ENCODE measurements around the gene ETV6. TPM values are rescaled to one million over a fixed set of nuclear protein-coding genes. Genes with fewer than 3 reads are reported as not detected.

ETV6 gene
- total and polyA plus RNA-seq, 2 of the 8 experiments (the other 6 are each of a cell fraction or from before 2014, with no cell fraction given), result 5.5 to 23.9 TPM

DNA sequence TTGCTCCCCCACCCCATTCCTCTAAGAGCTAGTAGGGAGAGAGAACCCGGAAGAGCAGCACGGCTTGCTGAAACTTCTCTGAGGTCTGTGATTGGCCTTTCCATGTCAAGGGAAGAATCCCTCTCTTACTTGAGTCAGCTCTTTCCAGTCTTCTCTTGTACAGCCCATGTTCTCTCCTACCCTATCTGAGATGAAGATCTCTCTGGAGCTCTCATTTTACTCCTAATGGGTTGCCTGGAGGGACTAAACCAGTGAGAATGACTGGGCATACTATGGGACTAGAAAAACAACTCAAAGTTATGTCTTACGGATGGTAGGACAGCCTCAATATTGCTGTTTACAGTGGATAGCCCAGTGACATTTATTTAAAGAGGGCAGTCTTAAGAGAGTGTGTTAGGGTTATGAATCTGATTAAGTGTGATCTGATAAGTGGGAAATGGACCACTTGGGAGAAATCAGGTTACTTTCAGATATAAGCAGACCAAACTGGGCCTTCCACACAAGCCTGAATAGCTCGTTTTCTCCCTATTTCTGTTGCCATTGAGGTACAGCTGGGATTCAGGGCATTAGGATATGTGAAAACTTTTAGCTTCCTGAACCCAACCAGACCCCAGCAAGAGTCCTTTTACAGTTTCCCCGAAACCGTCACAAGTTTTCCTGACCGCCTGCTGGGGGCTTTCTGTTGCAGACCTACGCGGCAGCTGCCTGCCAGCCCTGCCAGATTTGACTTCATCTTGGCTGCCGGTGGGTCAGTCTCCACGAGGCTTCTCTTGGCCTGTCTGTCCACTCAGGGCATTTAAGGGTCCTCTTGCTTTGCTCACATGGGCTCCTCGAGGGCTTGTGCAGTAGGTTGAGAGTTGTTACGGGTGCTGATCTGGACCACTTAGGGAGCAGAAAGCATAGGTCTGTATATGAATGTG lies 16.9 kb downstream of the ETV6 start:
- H4K20me1 ChIP-seq (replicated peaks in 1 of 2; ENCODE audit: control insufficient read depth in 1 of 2, insufficient read depth in 2 of 2, low read length in 2 of 2), result peaks cover 0 to 4% of the 10 kb centered on the region in 2 experiments

More for the DNA sequence above, 16.9 kb downstream of the ETV6 start:
- FAIRE-seq, result no peak
- H3K27me3 ChIP-seq (replicated peaks in 1 of 4; ENCODE audit: control insufficient read depth in 3 of 4, extremely low read depth in 1 of 4, insufficient read depth in 3 of 4, low read length in 3 of 4), result no peaks in the 10 kb centered on the region
- H3K4me2 ChIP-seq (ENCODE audit: insufficient read depth in 1 of 2, low read depth in 2 of 2, low read length in 2 of 2), result peak overlapping the region in 1 of 2 experiments; percentile 5; a peak in 1 of 4 replicates
- 0 out of 2 replicates have a peak overlapping the region, but pooled peaks have one; percentile 67 for H2AK5ac ChIP-seq (ENCODE audit: low read depth, low read length)
- no peak overlapping the region for H3K9ac ChIP-seq (replicated peaks in 1 of 4; ENCODE audit: extremely low read depth in 1 of 4, low read depth in 3 of 4, low read length in 3 of 4)
- no peak overlapping the region; the same call in 1 of the 2 replicates for H4K8ac ChIP-seq (ENCODE audit: extremely low read depth, insufficient read depth, low read length)
- WGBS, 2 experiments (ENCODE audit: extremely low coverage in 1 of 2, insufficient coverage in 1 of 2, insufficient read length in 1 of 2, insufficient replicate concordance in 2 of 2, low coverage in 1 of 2, low lambda C conversion rate in 2 of 2, missing lambda C conversion rate in 1 of 2), result 68% methylated on average over 13 of the region's 13 CpGs; no CpG with 5 or more reads in 1 of the 2 experiments
- no peak overlapping the region for H2AFZ ChIP-seq (ENCODE audit: low read length)
- no peaks in the 10 kb centered on the region for H3K9me3 ChIP-seq (ENCODE audit: insufficient read depth in 2 of 2, low read depth in 1 of 2, low read length in 1 of 2)
- H2BK120ac ChIP-seq (replicated peaks; ENCODE audit: low read depth, low read length), result no peak overlapping the region
- no peak overlapping the region for H3K23ac ChIP-seq (ENCODE audit: insufficient read length)
- H3K56ac ChIP-seq (replicated peaks; ENCODE audit: insufficient read length, low read depth, low read length), result no peak overlapping the region
- no peak overlapping the region for H2BK15ac ChIP-seq (ENCODE audit: low read length)
- peaks cover 2% of the 10 kb centered on the region; the same call in 1 of the 2 replicates for H3K23me2 ChIP-seq (ENCODE audit: low read depth, low read length)
- no peak overlapping the region for H2BK20ac ChIP-seq (ENCODE audit: low read length)
- H4K5ac ChIP-seq (ENCODE audit: insufficient read length, low read depth, low read length), result no peak overlapping the region
- H3K18ac ChIP-seq (ENCODE audit: extremely low read depth, low read length), result 0 out of 2 replicates have a peak overlapping the region, but pooled peaks have one; percentile 3
- peaks cover 0 to 57% of the 10 kb centered on the region in 2 experiments; a peak in 3 of 4 replicates for H3K79me2 ChIP-seq (ENCODE audit: control insufficient read depth in 1 of 2, insufficient read depth in 2 of 2, low read length in 2 of 2)
- ChIA-PET CTCF (ENCODE audit: partially characterized antibody) (interaction anchor here (0.7 to 2.2 kb wide), 9 partner anchors 10 to 366 kb away, joined by 3 to 6 read pairs (median 4); no protein-coding TSS in a partner anchor), POLR2A (ENCODE audit: partially characterized antibody) (interaction anchor here (0.5 to 1.7 kb wide), 9 partner anchors 9 to 600 kb away, joined by 3 to 5 read pairs (median 3); partner anchors contain the start of genes ETV6 and LRP6)
- peak overlapping the region; percentile 55; the same call in 1 of the 2 replicates for H2BK12ac ChIP-seq (ENCODE audit: low read depth, low read length)
- H3K4me1 ChIP-seq (replicated peaks in 1 of 4; ENCODE audit: control insufficient read depth in 3 of 4, insufficient read depth in 4 of 4, low read length in 3 of 4), result peaks cover 9 to 25% (median 17%) of the 10 kb centered on the region in 4 experiments
- H3K4me3 ChIP-seq (ENCODE audit: extremely low read depth in 1 of 4, insufficient read depth in 2 of 4, low read depth in 3 of 4, low read length in 4 of 4), result no peak overlapping the region
- no peak overlapping the region for H3K27ac ChIP-seq (ENCODE audit: low read depth, low read length)
- H4K91ac ChIP-seq (replicated peaks; ENCODE audit: insufficient read length, low read length), result peak overlapping the region; percentile 54
- TF ChIP-seq CEBPB (IDR thresholded peaks at IDR 0.05; ENCODE audit: low read depth, low read length) (no peak), BCL11A (IDR thresholded peaks at IDR 0.05; ENCODE audit: low read depth in 2 of 2, low read length in 2 of 2) (no peak), ATF3 (IDR thresholded peaks at IDR 0.05; ENCODE audit: insufficient read depth, low read depth, low read length) (no peak)
- no peak for DNase-seq (ENCODE audit: low read depth in 1 of 2, low spot score in 2 of 2)
- H3K4ac ChIP-seq (replicated peaks; ENCODE audit: insufficient read length, low read depth, low read length), result no peak overlapping the region
- H3K14ac ChIP-seq (ENCODE audit: insufficient read length), result no peak overlapping the region
- H3K36me3 ChIP-seq (ENCODE audit: control insufficient read depth in 2 of 4, insufficient read depth in 4 of 4, low read length in 3 of 4), result no peaks in the 10 kb centered on the region
- H3K79me1 ChIP-seq (ENCODE audit: low read depth, low read length), result peaks cover 10% of the 10 kb centered on the region
- H2BK5ac ChIP-seq (ENCODE audit: low read depth, low read length), result no peak overlapping the region

All from H1 (cell line).